Kidney (tissue), 14 donors: ENCODE data around the gene TMEM125. TPM values are rescaled to one million over a fixed set of nuclear protein-coding genes. Genes with fewer than 3 reads are reported as not detected.

Source experiments
- DNase-seq, 5 donors: peaks; one replicate each; pipeline ENCODE4 v3.0.0-alpha.2; 2013 to 2020
- FAIRE-seq: peaks from 2 replicates; lab custom pipeline; 2012; peaks lifted over from hg19 to GRCh38; lab: Jason Lieb, UNC
- H3K27ac ChIP-seq, 2 donors: one replicate each; pipeline ENCODE4 v1.7.0; 2013; ENCODE audit warnings: low read depth in 2 of 2, low read length in 2 of 2, inconsistent platforms in 1 of 2
- H3K27me3 ChIP-seq: one replicate; pipeline ENCODE4 v1.7.1; 2013; ENCODE audit warnings: low read length, inconsistent platforms; ENCODE audit not compliant: control insufficient read depth, insufficient read depth
- H3K36me3 ChIP-seq, 3 donors: one replicate each; pipeline versions ENCODE4 v1.7.0 to v1.7.1; 2013; ENCODE audit warnings: low read length in 3 of 3, control low read depth in 1 of 3, inconsistent platforms in 1 of 3; ENCODE audit not compliant: insufficient read depth in 3 of 3, control insufficient read depth in 2 of 3
- H3K4me1 ChIP-seq, 3 donors: one replicate each; pipeline versions ENCODE4 v1.7.0 to v1.7.1; 2013; ENCODE audit warnings: low read length in 3 of 3, inconsistent platforms in 1 of 3, low read depth in 1 of 3; ENCODE audit not compliant: control insufficient read depth in 2 of 3, insufficient read depth in 2 of 3
- H3K4me3 ChIP-seq, 3 donors: one replicate each; pipeline versions ENCODE4 v1.7.0 to v1.8.1; 2013; ENCODE audit warnings: low read length in 3 of 3, control low read depth in 1 of 3, inconsistent platforms in 1 of 3
- H3K9ac ChIP-seq, 3 donors: one replicate each; pipeline versions ENCODE4 v1.7.0 to v1.7.1; 2013; ENCODE audit warnings: low read length in 3 of 3, control low read depth in 1 of 3, inconsistent platforms in 1 of 3
- H3K9me3 ChIP-seq, 3 donors: one replicate each; pipeline versions ENCODE4 v1.7.0 to v1.7.1; 2013; ENCODE audit warnings: low read length in 3 of 3, control low read depth in 1 of 3, inconsistent platforms in 1 of 3; ENCODE audit not compliant: control insufficient read depth in 2 of 3, insufficient read depth in 1 of 3
- intact Hi-C: fragments of 100-400 bp; cut with DNase I; formaldehyde crosslinking; loops from one replicate; pipeline ENCODE4 v1.11.1; 2022
- polyA plus RNA-seq: library from polyadenylated mRNA; stranded (reverse); fragments of 350-450 nt; fragmentation: Illumina TruSeq; extraction: RNeasy Lipid Tissue Mini Kit (QIAGEN cat#74804); gene quantifications from one replicate; pipeline ENCODE4 v1.2.3, GENCODE V29; 2014; ENCODE audit warnings: low read depth, low replicate concordance; ENCODE audit not compliant: insufficient read depth
- total RNA-seq: library from RNA; stranded (reverse); fragmentation: NEBNext Ultra II Directional; extraction: Animal tissue kit (Norgen Biotek cat#: 25700); gene quantifications from one replicate; pipeline ENCODE4 v1.2.1, GENCODE V29; 2021
- TF ChIP-seq, protein P1 (sequence below): IDR thresholded peaks from 3 replicates; pipeline ENCODE4 v1.5.1; 2012; ENCODE audit warnings: mild to moderate bottlenecking, moderate library complexity, borderline replicate concordance; ENCODE audit not compliant: insufficient read depth; ENCODE audit errors: extremely low read depth
- donor health status: control.
- donor health status: control.
- donor health status: control.
- donor health status: control.
- donor health status: control.
- donor health status: DM: yes; HTN: yes; CAD: no.
- donor health status: Normal renal cell carcinoma (clear cell type).

The TMEM125 gene
- total and polyA plus RNA-seq, 2 donors from 2014 or later = 17.5 to 22.0 TPM

DNA sequence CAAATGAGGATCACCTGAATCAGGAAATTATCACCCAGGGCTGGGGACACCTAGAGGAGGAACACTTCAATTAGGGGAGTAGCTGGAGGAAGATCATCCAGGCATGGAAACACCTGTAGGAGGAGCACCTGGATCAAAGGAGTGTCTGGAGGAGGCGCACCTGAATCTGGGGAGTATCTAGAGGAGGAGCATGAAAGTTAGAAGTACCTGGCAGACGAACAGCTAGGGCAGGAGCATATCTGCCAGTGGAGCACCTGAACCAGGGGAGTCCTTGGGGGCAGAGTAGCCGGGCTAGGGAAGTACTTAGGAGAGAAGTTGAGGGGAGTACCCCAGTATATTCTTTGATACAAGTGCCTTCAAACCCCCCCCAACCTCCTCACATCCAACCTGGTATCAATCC, 14.3 kb downstream of the TMEM125 start:
- TF ChIP-seq, protein P1, sequence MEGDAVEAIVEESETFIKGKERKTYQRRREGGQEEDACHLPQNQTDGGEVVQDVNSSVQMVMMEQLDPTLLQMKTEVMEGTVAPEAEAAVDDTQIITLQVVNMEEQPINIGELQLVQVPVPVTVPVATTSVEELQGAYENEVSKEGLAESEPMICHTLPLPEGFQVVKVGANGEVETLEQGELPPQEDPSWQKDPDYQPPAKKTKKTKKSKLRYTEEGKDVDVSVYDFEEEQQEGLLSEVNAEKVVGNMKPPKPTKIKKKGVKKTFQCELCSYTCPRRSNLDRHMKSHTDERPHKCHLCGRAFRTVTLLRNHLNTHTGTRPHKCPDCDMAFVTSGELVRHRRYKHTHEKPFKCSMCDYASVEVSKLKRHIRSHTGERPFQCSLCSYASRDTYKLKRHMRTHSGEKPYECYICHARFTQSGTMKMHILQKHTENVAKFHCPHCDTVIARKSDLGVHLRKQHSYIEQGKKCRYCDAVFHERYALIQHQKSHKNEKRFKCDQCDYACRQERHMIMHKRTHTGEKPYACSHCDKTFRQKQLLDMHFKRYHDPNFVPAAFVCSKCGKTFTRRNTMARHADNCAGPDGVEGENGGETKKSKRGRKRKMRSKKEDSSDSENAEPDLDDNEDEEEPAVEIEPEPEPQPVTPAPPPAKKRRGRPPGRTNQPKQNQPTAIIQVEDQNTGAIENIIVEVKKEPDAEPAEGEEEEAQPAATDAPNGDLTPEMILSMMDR = no peak
- DNase-seq (peak in 2 of 5 donors; percentile 22 to 29), FAIRE-seq (no peak)
- H3K27ac ChIP-seq = peak overlapping the region in 1 of 2 donors; percentile 68
- peak overlapping the region in 2 of 3 donors; percentile 86 to 94 for H3K4me3 ChIP-seq
- H3K27me3 ChIP-seq = no peaks in the 10 kb centered on the region
- peaks cover 0 to 17% (median 16%) of the 10 kb centered on the region in 3 donors for H3K4me1 ChIP-seq
- intact Hi-C loops = no loop called here
- H3K9me3 ChIP-seq = no peaks in the 10 kb centered on the region
- H3K9ac ChIP-seq = peak overlapping the region in 1 of 3 donors; percentile 82
- H3K36me3 ChIP-seq = no peaks in the 10 kb centered on the region

DNA sequence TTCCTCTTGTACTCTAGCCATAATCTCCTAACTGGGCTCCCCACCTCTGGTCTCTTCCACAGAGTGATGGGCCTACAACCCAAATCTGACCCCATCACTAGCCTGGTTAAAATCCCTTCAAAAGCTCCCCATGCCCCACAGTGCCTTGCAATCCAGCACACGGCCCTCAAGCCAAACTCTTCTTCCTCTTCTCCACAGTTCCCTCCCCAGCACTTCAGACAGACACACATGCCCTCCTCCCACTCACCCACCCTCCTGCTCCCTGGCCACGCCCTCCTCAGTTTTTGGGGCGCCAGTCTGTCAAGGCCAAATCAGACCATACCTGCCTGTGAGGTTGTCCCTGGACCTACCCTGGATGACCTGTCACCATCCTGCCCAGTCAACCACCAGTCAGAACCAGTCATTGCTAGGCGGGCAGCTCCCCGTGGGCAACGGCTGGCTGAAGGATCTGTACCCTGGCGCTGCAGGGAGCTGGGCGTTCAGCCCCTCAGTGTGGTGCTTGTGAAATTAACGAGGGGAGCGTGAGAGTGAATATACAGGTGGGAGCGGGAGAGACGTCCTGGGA, 14.8 kb downstream of the TMEM125 start:
- intact Hi-C loops = no loop called here
- peak in 2 of 5 donors; percentile 45 to 66 for DNase-seq
- FAIRE-seq = no peak
- H3K4me3 ChIP-seq = peak overlapping the region; percentile 63 to 94 (median 86)
- peaks cover 0 to 14% (median 13%) of the 10 kb centered on the region in 3 donors for H3K4me1 ChIP-seq
- H3K27ac ChIP-seq = peak overlapping the region; percentile 68 to 71
- no peaks in the 10 kb centered on the region for H3K9me3 ChIP-seq
- TF ChIP-seq, protein P1 = no peak
- H3K9ac ChIP-seq = peak overlapping the region; percentile 45 to 82 (median 51)
- no peaks in the 10 kb centered on the region for H3K36me3 ChIP-seq
- H3K27me3 ChIP-seq = no peaks in the 10 kb centered on the region

DNA sequence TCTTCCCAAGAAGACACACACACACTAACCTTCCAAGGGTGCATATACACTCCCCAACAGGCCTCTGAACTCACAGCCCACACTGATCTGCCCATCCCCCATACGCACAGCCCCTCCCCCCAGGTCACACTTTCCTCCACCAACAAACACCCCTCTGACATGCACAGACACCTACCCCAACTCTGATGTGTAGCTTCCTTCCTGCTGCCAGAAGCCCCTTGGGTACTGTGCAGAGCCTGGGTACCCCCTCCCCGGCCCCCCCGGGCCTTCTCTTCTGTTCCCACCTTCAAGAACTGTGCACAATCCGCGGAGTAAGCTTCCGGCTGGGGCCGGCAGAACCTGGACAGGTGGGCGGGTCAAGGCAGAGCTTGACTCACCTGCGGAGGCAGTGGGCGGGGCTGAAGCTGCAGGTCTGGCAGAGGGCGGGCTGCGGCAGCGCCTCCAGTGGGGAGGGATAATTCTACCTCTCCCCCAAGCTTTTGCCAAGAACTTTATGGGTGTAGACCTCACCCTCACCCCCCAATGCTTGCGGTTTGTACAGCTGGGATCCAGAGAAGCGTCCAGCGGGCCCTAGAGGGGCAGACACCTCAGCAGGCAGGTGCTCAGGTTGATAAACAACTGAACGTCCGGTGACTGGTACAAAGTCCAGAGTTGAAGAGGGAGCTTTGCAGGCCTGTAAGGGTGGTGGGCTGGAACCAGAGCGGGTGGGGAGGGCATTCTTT, 15.6 kb downstream of the TMEM125 start, which contains the start of gene C1orf210:
Gene C1orf210, minus strand, starts transcription at position 313 of the 722 bp plus-strand sequence. CDS start 2,311 bp downstream, outside the sequence.
- intact Hi-C loops = no loop called here
- no peaks in the 10 kb centered on the region for H3K27me3 ChIP-seq
- H3K4me1 ChIP-seq = peaks cover 0 to 12% (median 9%) of the 10 kb centered on the region in 3 donors
- no peaks in the 10 kb centered on the region for H3K36me3 ChIP-seq
- TF ChIP-seq, protein P1 = peak; percentile 31
- peak within 1 kb of the TSS; percentile 68 to 71 for H3K27ac ChIP-seq
- H3K9ac ChIP-seq = peak within 1 kb of the TSS; percentile 45 to 82 (median 51)
- DNase-seq (peak; percentile 86 to 96 (median 90)), FAIRE-seq (no peak)
- no peaks in the 10 kb centered on the region for H3K9me3 ChIP-seq
- H3K4me3 ChIP-seq = peak within 1 kb of the TSS; percentile 63 to 94 (median 86)
